Breast epithelium (tissue), 4 donors: ENCODE data around the gene DSCAML1. TPM values are rescaled to one million over a fixed set of nuclear protein-coding genes. Genes with fewer than 3 reads are reported as not detected.

Source experiments
- DNase-seq, 2 donors: peaks; one replicate each; pipeline ENCODE4 v3.0.0-alpha.2; 2019; ENCODE audit warnings: low spot score in 2 of 2
- H3K27ac ChIP-seq, 2 donors: fragments of 200-600 bp; sonication (generic) in 1 of 2; one replicate each; pipeline ENCODE4 v1.5.1; 2016 to 2019; ENCODE audit warnings: mild to moderate bottlenecking in 1 of 2
- H3K27me3 ChIP-seq, 2 donors: fragments of 200-600 bp; sonication (generic) in 1 of 2; one replicate each; pipeline versions ENCODE4 v1.5.1 to v1.6.0; 2017 to 2019; ENCODE audit warnings: control low read depth in 1 of 2, mild to moderate bottlenecking in 1 of 2
- H3K36me3 ChIP-seq: fragments of 200-600 bp; one replicate; pipeline ENCODE4 v1.5.1; 2019
- H3K4me1 ChIP-seq, 2 donors: fragments of 200-600 bp; sonication (generic); one replicate each; pipeline ENCODE4 v1.5.1; 2016 to 2019; ENCODE audit warnings: control low read depth in 1 of 2
- H3K4me3 ChIP-seq, 3 donors: fragments of 200-600 bp; sonication (generic); 1 replicate in 2 of 3; 2 replicates in 1 of 3; pipeline ENCODE4 v1.5.1; 2016 to 2019; ENCODE audit warnings: mild to moderate bottlenecking in 3 of 3, moderate library complexity in 2 of 3
- H3K9me3 ChIP-seq, 2 donors: fragments of 200-600 bp; sonication (generic) in 1 of 2; one replicate each; pipeline ENCODE4 v1.5.1; 2016 to 2019; ENCODE audit warnings: control low read depth in 1 of 2
- POLR2A ChIP-seq: fragments of 450-650 bp; IDR thresholded peaks from one replicate; pipeline ENCODE4 v1.6.1; 2016; ENCODE audit warnings: antibody characterized with exemption, mild to moderate bottlenecking, moderate library complexity
- POLR2AphosphoS5 ChIP-seq, 3 donors: sonication (generic); formaldehyde crosslinking; IDR thresholded peaks; one replicate each; pipeline ENCODE4 v1.6.1; 2017; ENCODE audit warnings: antibody characterized with exemption in 3 of 3
- intact Hi-C: fragments of 100-400 bp; cut with DNase I; formaldehyde crosslinking; loops from one replicate; pipeline ENCODE4 v1.15.1; 2023; ENCODE audit warnings: low total_unique reads
- total RNA-seq, 3 donors: library from RNA; depleted of rRNA; stranded (reverse); fragments of >200 nt; gene quantifications; one replicate each; pipeline ENCODE4 v1.1.0, GENCODE V29; 2016
- TF ChIP-seq, protein P1 (sequence below), 3 donors: fragments of 450-650 bp; IDR thresholded peaks; one replicate each; pipeline ENCODE4 v1.5.1; 2016 to 2017; ENCODE audit warnings: antibody characterized with exemption in 3 of 3, mild to moderate bottlenecking in 3 of 3, moderate library complexity in 3 of 3

Gene DSCAML1
- total RNA-seq, 3 donors from 2014 or later: 0.33 to 1.8 (median 0.64) TPM

DNA sequence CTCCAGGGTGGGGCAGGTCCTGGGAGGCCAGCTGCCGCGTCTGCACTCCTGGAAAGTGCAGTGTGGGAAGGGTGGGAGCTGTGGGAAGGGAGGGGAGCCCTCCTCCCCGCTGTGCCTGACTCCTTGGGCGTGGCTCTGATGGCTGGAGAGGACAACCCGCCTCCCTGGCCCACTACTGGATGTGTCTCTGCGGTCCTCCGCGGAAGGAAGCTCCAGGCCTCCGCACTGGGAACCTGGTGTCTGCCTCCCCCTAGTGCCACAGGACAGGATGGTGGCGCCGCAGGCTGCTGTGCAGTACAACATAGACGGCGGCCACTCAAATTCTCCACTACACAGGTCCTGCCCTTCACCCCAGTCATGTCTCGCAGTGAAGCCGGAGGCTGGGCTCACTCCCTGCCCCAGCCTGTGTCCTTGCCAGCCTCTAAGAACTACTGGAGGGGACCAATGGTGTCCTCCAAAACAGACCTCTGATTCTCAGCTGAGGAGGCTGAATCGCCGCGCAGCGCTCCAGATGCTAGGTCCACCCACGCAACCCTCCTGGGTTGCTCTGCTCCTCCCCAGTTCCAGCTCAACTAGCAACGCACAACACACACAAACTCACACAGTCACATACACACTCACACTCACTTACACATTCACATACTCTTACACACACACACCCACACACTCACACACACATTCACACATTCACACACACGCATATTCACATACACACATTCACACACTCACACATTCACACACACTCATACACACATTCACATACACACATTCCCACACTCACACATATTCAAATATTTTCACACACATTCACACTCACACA, 12.4 kb upstream of the DSCAML1 start:
- intact Hi-C loops: loop anchor here (10.0 kb wide), 1 partner anchor 385 kb away; no protein-coding TSS in a partner anchor
- H3K36me3 ChIP-seq: no peaks in the 10 kb centered on the region
- peak; percentile 56 to 69 for DNase-seq
- no peaks in the 10 kb centered on the region for H3K9me3 ChIP-seq
- peak overlapping the region in 1 of 2 donors; percentile 58 for H3K27ac ChIP-seq
- H3K4me1 ChIP-seq: no peaks in the 10 kb centered on the region
- peaks cover 0 to 4% of the 10 kb centered on the region in 2 donors for H3K27me3 ChIP-seq
- peak overlapping the region in 2 of 3 donors; percentile 13 to 53 for H3K4me3 ChIP-seq
- TF ChIP-seq POLR2AphosphoS5 (IDR thresholded peaks at IDR 0.05) (no peak), POLR2A (no peak)
- TF ChIP-seq, protein P1, sequence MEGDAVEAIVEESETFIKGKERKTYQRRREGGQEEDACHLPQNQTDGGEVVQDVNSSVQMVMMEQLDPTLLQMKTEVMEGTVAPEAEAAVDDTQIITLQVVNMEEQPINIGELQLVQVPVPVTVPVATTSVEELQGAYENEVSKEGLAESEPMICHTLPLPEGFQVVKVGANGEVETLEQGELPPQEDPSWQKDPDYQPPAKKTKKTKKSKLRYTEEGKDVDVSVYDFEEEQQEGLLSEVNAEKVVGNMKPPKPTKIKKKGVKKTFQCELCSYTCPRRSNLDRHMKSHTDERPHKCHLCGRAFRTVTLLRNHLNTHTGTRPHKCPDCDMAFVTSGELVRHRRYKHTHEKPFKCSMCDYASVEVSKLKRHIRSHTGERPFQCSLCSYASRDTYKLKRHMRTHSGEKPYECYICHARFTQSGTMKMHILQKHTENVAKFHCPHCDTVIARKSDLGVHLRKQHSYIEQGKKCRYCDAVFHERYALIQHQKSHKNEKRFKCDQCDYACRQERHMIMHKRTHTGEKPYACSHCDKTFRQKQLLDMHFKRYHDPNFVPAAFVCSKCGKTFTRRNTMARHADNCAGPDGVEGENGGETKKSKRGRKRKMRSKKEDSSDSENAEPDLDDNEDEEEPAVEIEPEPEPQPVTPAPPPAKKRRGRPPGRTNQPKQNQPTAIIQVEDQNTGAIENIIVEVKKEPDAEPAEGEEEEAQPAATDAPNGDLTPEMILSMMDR (IDR thresholded peaks at IDR 0.05): peak in 2 of 3 donors; percentile 56 to 69

GRCh38 chr11:117808784-117809183, 11.8 kb upstream of the DSCAML1 start:
- H3K27ac ChIP-seq: peak overlapping the region in 1 of 2 donors; percentile 58
- intact Hi-C loops: loop anchor here (10.0 kb wide), 1 partner anchor 384 kb away; no protein-coding TSS in a partner anchor
- TF ChIP-seq, protein P1 (IDR thresholded peaks at IDR 0.05): no peak
- TF ChIP-seq POLR2AphosphoS5 (IDR thresholded peaks at IDR 0.05) (no peak), POLR2A (no peak)
- H3K27me3 ChIP-seq: peaks cover 0 to 4% of the 10 kb centered on the region in 2 donors
- no peak for DNase-seq
- H3K36me3 ChIP-seq: no peaks in the 10 kb centered on the region
- H3K4me1 ChIP-seq: no peaks in the 10 kb centered on the region
- H3K9me3 ChIP-seq: no peaks in the 10 kb centered on the region
- peak overlapping the region in 1 of 3 donors; percentile 53 for H3K4me3 ChIP-seq

DNA sequence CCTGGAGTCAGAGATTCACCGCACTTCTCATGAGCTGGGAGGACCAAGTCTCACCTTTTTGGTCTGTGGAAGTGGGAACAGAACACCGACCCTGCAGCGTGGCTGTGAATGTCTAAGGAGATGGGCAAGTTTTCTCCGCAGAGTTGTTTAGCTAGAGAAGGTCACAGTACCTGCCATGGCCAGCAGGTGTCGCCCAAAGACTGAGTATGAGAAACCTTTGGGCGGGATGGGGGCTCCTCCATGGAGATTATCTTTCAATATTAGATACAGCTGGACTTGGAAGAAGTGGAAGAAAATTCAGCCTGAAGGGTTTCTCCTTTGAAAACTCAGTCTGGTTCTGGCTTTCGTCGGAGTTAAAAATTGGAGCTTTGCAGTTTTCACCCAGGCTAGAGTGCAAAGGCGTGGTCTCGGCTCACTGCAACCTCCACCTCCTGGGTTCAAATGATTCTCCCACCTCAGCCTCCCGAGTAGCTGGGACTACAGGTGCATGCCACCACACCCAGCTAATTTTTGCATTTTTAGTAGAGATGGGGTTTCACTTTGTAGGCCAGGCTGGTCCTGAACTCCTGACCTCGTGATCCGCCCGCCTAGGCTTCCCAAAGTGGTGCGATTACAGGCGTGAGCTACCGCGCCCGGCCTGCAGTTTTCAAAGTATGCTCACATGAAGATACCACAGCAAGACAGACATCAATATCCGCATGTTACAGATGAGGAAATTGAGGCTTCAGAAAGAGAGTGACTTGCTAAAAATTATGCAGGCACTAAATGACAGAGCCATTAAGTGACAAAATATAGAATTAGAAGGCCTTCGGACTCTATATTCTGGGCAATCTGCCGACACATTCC, 10.7 kb upstream of the DSCAML1 start:
- no peak overlapping the region for H3K4me3 ChIP-seq
- H3K36me3 ChIP-seq: no peaks in the 10 kb centered on the region
- H3K27ac ChIP-seq: no peak overlapping the region
- no peak for TF ChIP-seq POLR2A
- TF ChIP-seq, protein P1 (IDR thresholded peaks at IDR 0.05): peak; percentile 69 to 91 (median 75)
- H3K4me1 ChIP-seq: no peaks in the 10 kb centered on the region
- H3K9me3 ChIP-seq: no peaks in the 10 kb centered on the region
- intact Hi-C loops: loop anchor here (10.0 kb wide), 1 partner anchor 383 kb away; no protein-coding TSS in a partner anchor
- DNase-seq: peak; percentile 66 to 75
- H3K27me3 ChIP-seq: peaks cover 0 to 4% of the 10 kb centered on the region in 2 donors

GRCh38 chr11:117806846-117807245, 9.8 kb upstream of the DSCAML1 start:
- DNase-seq: no peak
- Histone ChIP-seq H3K27me3 (peaks cover 0 to 4% of the 10 kb centered on the region in 2 donors), H3K4me1 (no peaks in the 10 kb centered on the region), H3K27ac (no peak overlapping the region), H3K9me3 (no peaks in the 10 kb centered on the region), H3K36me3 (no peaks in the 10 kb centered on the region), H3K4me3 (no peak overlapping the region)
- TF ChIP-seq, protein P1 (IDR thresholded peaks at IDR 0.05): no peak
- TF ChIP-seq POLR2AphosphoS5 (IDR thresholded peaks at IDR 0.05) (no peak), POLR2A (no peak)
- intact Hi-C loops: loop anchor here (10.0 kb wide), 1 partner anchor 382 kb away; no protein-coding TSS in a partner anchor
